GM19351 (cell line): ENCODE results near the gene MYO3B.
"Not testable (repeated sequence)": the region's sequence is repeated elsewhere in the genome, so short reads cannot be mapped to it uniquely, and the experiment has no call there.

Source experiments
- ATAC-seq: cut with Tn5 transposase; IDR thresholded peaks from one replicate; pipeline ENCODE4 v1.9.1; 2021; ENCODE audit warnings: mild to moderate bottlenecking, moderate library complexity; ENCODE audit not compliant: unreplicated experiment

The MYO3B gene

GRCh38 chr2:170408461-170409163 is 230.7 kb downstream of the MYO3B start:
- peak; percentile 83 for ATAC-seq

- no peak for ATAC-seq
These were observed 231.2 kb downstream of the MYO3B start for GRCh38 chr2:170409164-170409535.

- no peak for ATAC-seq
These were observed 233.7 kb downstream of the MYO3B start for GRCh38 chr2:170411660-170412059.

- no peak for ATAC-seq
These were observed 243.2 kb downstream of the MYO3B start for GRCh38 chr2:170420961-170421687.

- no peak for ATAC-seq
These were observed 246.0 kb downstream of the MYO3B start for GRCh38 chr2:170423919-170424318.

- no peak for ATAC-seq
These were observed 247.4 kb downstream of the MYO3B start for GRCh38 chr2:170425281-170425751.

- ATAC-seq: no peak
These were observed 250.9 kb downstream of the MYO3B start for GRCh38 chr2:170428868-170429267.

- no peak for ATAC-seq
These were observed 254.9 kb downstream of the MYO3B start for GRCh38 chr2:170432823-170433222.

- no peak for ATAC-seq
These were observed 255.5 kb downstream of the MYO3B start for GRCh38 chr2:170433448-170433847.

- ATAC-seq: not testable (repeated sequence)
These were observed 256.4 kb downstream of the MYO3B start for GRCh38 chr2:170434396-170434795.

GRCh38 chr2:170434900-170435621 is 257.1 kb downstream of the MYO3B start:
- peak; percentile 50 for ATAC-seq

GRCh38 chr2:170436077-170436943 is 258.4 kb downstream of the MYO3B start:
- ATAC-seq: no peak

GRCh38 chr2:170446078-170446477 is 268.1 kb downstream of the MYO3B start:
- ATAC-seq: no peak

- no peak for ATAC-seq
These were observed 271.1 kb downstream of the MYO3B start for GRCh38 chr2:170449034-170449433.

GRCh38 chr2:170454471-170455372 is 276.8 kb downstream of the MYO3B start:
- no peak for ATAC-seq

GRCh38 chr2:170455617-170456426 is 277.9 kb downstream of the MYO3B start:
- ATAC-seq: no peak

- ATAC-seq: no peak
These were observed 279.0 kb downstream of the MYO3B start for GRCh38 chr2:170456914-170457313.

- ATAC-seq: no peak
These were observed 279.8 kb downstream of the MYO3B start for GRCh38 chr2:170457742-170458141.

- ATAC-seq: no peak
These were observed 283.9 kb downstream of the MYO3B start for GRCh38 chr2:170461889-170462288.
